Measurements from ENCODE around the gene ST6GALNAC3.

GRCh38 chr1:76073481-76073880 lies 1.1 kb upstream of the ST6GALNAC3 start:
- TF ChIP-seq CTCF (IDR thresholded peaks at IDR 0.05; ENCODE audit: low read depth, low read length), result no peak
- no peak for TF ChIP-seq EZH2phosphoT487 (IDR thresholded peaks at IDR 0.05; ENCODE audit: low read depth)
